Activated naive CD4-positive, alpha-beta T cell treated with anti-CD3 and anti-CD28 coated beads, Interleukin-2, amount 50 U/mL, for 72 hours (primary cell): ENCODE measurements around the gene DNAJC10. TPM values are rescaled to one million over a fixed set of nuclear protein-coding genes. Genes with fewer than 3 reads are reported as not detected.
A peak's percentile ranks its signal among the peaks of the same experiment; 100 is the strongest.
"Not testable (repeated sequence)": the region's sequence is repeated elsewhere in the genome, so short reads cannot be mapped to it uniquely, and the experiment has no call there.

Experiments
- ATAC-seq, 2 donors: fragments of 150-1000 bp; cut with Tn5 transposase; 2 replicates each; pipeline ENCODE4 v1.10.0; 2021; ENCODE audit warnings: mild to moderate bottlenecking in 2 of 2, moderate library complexity in 2 of 2
- DNase-seq, 2 donors: peaks; one replicate each; pipeline ENCODE4 v3.0.0; 2021 to 2022; ENCODE audit warnings: low spot score in 2 of 2
- H3K27ac Mint-ChIP-seq, 2 donors: one replicate each; pipeline ENCODE4 v1.8.0; 2022; ENCODE audit warnings: mild to moderate bottlenecking in 2 of 2, mixed read lengths in 2 of 2
- H3K36me3 Mint-ChIP-seq, 2 donors: one replicate each; pipeline ENCODE4 v1.8.0; 2022; ENCODE audit warnings: mixed read lengths in 2 of 2
- H3K9me3 Mint-ChIP-seq, 2 donors: one replicate each; pipeline ENCODE4 v1.8.0; 2022; ENCODE audit warnings: mixed read lengths in 2 of 2
- total RNA-seq, 2 donors: library from RNA; stranded (reverse); gene quantifications; one replicate each; pipeline ENCODE4 v1.2.3, GENCODE V29; 2022

DNAJC10 gene
- total RNA-seq, 2 donors from 2014 or later = 36.9 to 37.2 TPM

DNA sequence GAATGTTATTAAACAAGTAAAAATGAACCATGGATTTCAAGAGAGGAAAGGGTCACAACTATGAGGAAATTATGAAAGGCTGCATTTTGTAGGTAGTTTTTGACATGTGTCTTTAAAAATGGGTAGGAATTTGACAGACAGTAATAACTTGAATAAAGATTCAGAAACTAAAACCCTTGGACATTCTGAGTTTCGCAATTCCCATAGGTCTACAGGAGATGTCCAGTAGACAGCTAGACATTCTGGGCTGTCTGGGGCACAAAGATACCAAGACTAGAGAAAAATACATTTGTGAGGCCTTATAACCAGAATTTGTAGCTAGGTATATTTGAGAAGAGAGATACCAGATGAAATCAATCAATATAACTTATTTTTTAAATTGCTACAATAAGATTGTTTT, 42.3 kb downstream of the DNAJC10 start:
- no peak for ATAC-seq
- H3K27ac Mint-ChIP-seq = no peak overlapping the region
- peaks cover 0 to 23% of the 10 kb centered on the region in 2 donors for H3K36me3 Mint-ChIP-seq
- no peaks in the 10 kb centered on the region for H3K9me3 Mint-ChIP-seq
- DNase-seq = no peak

DNA sequence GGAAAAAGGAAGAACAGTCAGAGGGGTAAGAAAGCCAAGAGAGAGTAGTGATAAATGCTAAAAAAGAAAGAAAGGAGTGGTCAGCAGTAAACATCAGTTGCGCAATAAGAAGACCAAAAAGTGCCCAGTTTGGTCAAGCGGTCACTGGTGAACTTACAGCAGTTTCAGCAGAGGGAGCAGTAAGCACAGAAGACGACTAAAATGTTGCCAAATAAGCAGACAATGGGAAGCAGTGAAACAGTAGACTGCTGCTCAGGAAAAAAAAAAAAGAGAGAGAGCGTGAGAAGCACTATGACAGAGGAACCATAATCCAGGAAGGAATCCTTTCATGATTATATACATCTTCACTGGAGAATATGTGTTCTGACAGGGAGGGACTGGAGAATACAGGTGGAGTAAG, 45.8 kb downstream of the DNAJC10 start:
- peaks cover 0 to 50% of the 10 kb centered on the region in 2 donors for H3K36me3 Mint-ChIP-seq
- DNase-seq (no peak), ATAC-seq (no peak)
- peak overlapping the region in 1 of 2 donors; percentile 28 for H3K27ac Mint-ChIP-seq
- no peaks in the 10 kb centered on the region for H3K9me3 Mint-ChIP-seq

DNA sequence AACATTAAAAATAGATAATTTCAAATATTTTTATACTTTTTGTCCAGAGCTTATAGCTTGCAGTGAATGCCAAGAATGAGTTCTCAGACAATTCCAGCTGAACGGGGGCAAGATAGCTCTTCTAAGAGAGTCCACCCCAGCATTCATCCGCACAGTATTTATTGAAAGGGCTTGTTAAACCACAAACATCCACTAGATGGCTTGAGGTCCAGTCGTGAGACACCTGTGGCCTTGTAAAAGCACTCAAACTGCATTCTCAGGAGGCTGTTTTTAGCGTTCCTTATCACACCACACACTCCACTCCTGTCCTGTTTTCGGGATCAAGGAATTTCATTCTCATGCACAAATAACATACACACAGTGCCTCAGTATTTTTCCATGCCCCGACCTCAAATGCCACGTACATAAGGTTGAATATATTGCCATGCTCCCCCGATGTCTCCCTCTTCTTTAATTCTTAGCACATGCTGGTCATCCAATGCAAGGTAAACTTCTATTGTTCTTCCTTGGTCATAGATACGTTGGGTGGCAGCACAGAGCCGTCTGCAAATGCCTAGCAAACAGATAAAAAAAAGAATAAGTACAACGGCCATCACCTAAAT, 47.4 kb downstream of the DNAJC10 start:
- H3K36me3 Mint-ChIP-seq = peaks cover 15 to 58% of the 10 kb centered on the region in 2 donors
- no peak for DNase-seq

DNA sequence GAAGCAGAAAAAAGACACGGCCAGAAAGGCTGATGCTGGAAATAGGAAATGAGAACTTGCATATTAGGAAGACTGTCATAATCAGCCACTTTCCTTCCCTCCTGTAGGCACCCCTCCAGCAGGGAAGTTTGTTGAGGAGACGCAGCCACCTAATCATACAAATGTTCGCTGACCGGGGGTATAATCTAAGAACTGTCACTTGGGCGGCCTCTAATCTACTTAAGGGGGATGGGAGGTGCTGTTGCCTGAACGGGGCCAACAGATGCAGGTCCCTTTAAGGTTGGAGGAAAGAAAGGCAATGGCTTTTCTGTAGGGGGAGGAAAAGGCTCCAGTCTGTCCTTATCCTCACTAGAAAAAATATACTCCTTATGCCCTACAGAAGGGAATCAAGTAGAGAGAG, 50.6 kb downstream of the DNAJC10 start:
- H3K36me3 Mint-ChIP-seq = peaks cover 47 to 75% of the 10 kb centered on the region in 2 donors
- peaks cover 3 to 6% of the 10 kb centered on the region in 2 donors for H3K9me3 Mint-ChIP-seq
- DNase-seq = no peak
- ATAC-seq = no peak
- no peak overlapping the region for H3K27ac Mint-ChIP-seq

More for the DNA sequence above, 47.4 kb downstream of the DNAJC10 start:
- no peak for ATAC-seq
- no peak overlapping the region for H3K27ac Mint-ChIP-seq
- H3K9me3 Mint-ChIP-seq = no peaks in the 10 kb centered on the region

- peaks cover 10 to 13% of the 10 kb centered on the region in 2 donors for H3K9me3 Mint-ChIP-seq
- no peak for DNase-seq
- ATAC-seq = no peak
- H3K27ac Mint-ChIP-seq = no peak overlapping the region
- peaks cover 57 to 80% of the 10 kb centered on the region in 2 donors for H3K36me3 Mint-ChIP-seq
Observed at GRCh38 chr2:182767578-182767977, 51.5 kb downstream of the DNAJC10 start.

GRCh38 chr2:182768950-182769349, 52.9 kb downstream of the DNAJC10 start:
- not testable (repeated sequence) for DNase-seq, H3K27ac Mint-ChIP-seq, ATAC-seq
- H3K36me3 Mint-ChIP-seq = peaks cover 68 to 84% of the 10 kb centered on the region in 2 donors
- H3K9me3 Mint-ChIP-seq = peaks cover 10 to 13% of the 10 kb centered on the region in 2 donors

GRCh38 chr2:182779323-182779722, 63.3 kb downstream of the DNAJC10 start:
- DNase-seq (no peak), ATAC-seq (no peak)
- Mint-ChIP-seq H3K36me3 (peaks cover 6 to 19% of the 10 kb centered on the region in 2 donors), H3K9me3 (peaks cover 0 to 3% of the 10 kb centered on the region in 2 donors), H3K27ac (no peak overlapping the region)

- DNase-seq, H3K27ac Mint-ChIP-seq, ATAC-seq, H3K9me3 Mint-ChIP-seq: not testable (repeated sequence)
- H3K36me3 Mint-ChIP-seq = peaks cover 6 to 19% of the 10 kb centered on the region in 2 donors
Observed at GRCh38 chr2:182781099-182781498, 65.0 kb downstream of the DNAJC10 start.

GRCh38 chr2:182782686-182783085, 66.6 kb downstream of the DNAJC10 start:
- H3K27ac Mint-ChIP-seq, DNase-seq: not testable (repeated sequence)

GRCh38 chr2:182784058-182784706, 68.1 kb downstream of the DNAJC10 start:
- DNase-seq (no peak), ATAC-seq (no peak)
- H3K36me3 Mint-ChIP-seq = peaks cover 6 to 12% of the 10 kb centered on the region in 2 donors
- peaks cover 0 to 3% of the 10 kb centered on the region in 2 donors for H3K9me3 Mint-ChIP-seq
- H3K27ac Mint-ChIP-seq = no peak overlapping the region

More at GRCh38 chr2:182782686-182783085, 66.6 kb downstream of the DNAJC10 start:
- not testable (repeated sequence) for ATAC-seq, H3K9me3 Mint-ChIP-seq
- H3K36me3 Mint-ChIP-seq = peaks cover 6 to 19% of the 10 kb centered on the region in 2 donors

DNA sequence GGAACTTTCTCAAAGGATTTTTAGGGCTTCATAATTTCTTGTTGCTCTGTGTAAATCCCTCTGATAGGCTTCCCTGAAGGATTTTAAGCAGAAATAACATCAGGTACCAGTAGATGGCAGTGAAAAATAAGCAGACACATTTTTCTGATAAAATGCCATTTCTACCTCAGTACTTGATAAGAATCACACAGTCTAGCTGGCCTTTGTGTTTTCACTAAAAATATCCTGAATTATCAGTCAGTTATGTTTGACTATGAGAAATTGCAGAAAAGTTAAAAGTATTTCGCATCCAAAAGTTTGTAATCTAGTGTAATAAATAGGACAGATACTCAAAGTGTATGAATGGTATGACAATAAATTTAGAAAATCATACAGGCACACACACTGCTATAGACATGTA, 68.7 kb downstream of the DNAJC10 start:
- DNase-seq = no peak
- ATAC-seq = no peak
- H3K9me3 Mint-ChIP-seq = peaks cover 0 to 3% of the 10 kb centered on the region in 2 donors
- H3K27ac Mint-ChIP-seq = no peak overlapping the region
- H3K36me3 Mint-ChIP-seq = peaks cover 6 to 12% of the 10 kb centered on the region in 2 donors

- Mint-ChIP-seq H3K36me3 (no peaks in the 10 kb centered on the region), H3K27ac (no peak overlapping the region), H3K9me3 (no peaks in the 10 kb centered on the region)
- ATAC-seq (no peak), DNase-seq (no peak)
Observed at GRCh38 chr2:182792441-182792840, 76.4 kb downstream of the DNAJC10 start.

DNA sequence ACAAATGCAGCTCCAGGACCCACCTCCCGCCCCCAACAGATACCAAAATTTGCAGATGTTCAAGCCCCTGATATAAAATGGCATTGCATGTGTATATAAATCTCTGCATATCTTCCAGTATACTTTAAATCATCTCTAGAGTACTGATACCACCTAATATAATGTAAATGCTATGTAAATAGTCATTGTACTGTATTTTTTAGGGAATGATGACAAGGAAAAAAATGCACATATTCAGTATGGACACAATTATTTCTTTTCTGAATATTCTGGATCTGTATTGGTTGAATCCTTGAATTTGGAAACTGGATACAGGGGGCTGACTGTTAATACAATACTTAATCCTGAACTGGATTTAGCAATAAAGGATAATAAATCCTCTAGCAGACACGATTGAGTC, 82.7 kb downstream of the DNAJC10 start:
- no peaks in the 10 kb centered on the region for H3K9me3 Mint-ChIP-seq
- no peaks in the 10 kb centered on the region for H3K36me3 Mint-ChIP-seq
- DNase-seq (no peak), ATAC-seq (no peak)
- no peak overlapping the region for H3K27ac Mint-ChIP-seq

GRCh38 chr2:182804128-182804527, 88.1 kb downstream of the DNAJC10 start:
- no peak overlapping the region for H3K27ac Mint-ChIP-seq
- no peaks in the 10 kb centered on the region for H3K36me3 Mint-ChIP-seq
- no peaks in the 10 kb centered on the region for H3K9me3 Mint-ChIP-seq
- DNase-seq (no peak), ATAC-seq (no peak)

- no peaks in the 10 kb centered on the region for H3K36me3 Mint-ChIP-seq
- DNase-seq (no peak), ATAC-seq (no peak)
- no peaks in the 10 kb centered on the region for H3K9me3 Mint-ChIP-seq
- H3K27ac Mint-ChIP-seq = no peak overlapping the region
Observed at GRCh38 chr2:182807319-182807718, 91.3 kb downstream of the DNAJC10 start.

- DNase-seq = no peak
- Mint-ChIP-seq H3K36me3 (no peaks in the 10 kb centered on the region), H3K27ac (no peak overlapping the region), H3K9me3 (no peaks in the 10 kb centered on the region)
- ATAC-seq = no peak
Observed at GRCh38 chr2:182810087-182810486, 94.0 kb downstream of the DNAJC10 start.

- DNase-seq (no peak), ATAC-seq (no peak)
- Mint-ChIP-seq H3K36me3 (no peaks in the 10 kb centered on the region), H3K9me3 (no peaks in the 10 kb centered on the region), H3K27ac (no peak overlapping the region)
Observed at GRCh38 chr2:182814380-182814779, 98.3 kb downstream of the DNAJC10 start.

DNA sequence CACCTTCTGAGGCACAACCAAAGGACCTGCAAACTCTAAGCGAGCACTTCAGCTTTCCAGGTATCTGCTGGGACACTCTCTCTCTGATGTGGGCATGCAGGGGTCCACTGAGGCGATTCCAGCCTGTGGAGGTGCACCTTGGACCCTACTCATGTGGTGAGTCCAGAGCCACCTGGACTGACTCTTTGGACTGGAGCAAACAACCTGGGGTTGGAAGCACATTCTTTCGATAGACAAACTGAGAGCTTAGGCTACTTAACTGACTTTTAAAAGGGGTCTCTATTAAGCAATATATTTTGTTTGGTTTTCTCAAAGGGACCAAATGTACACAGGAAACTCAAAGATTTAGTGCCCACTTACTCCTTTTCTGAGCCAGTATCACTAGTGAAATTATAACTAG, 98.7 kb downstream of the DNAJC10 start:
- Mint-ChIP-seq H3K36me3 (no peaks in the 10 kb centered on the region), H3K9me3 (no peaks in the 10 kb centered on the region), H3K27ac (no peak overlapping the region)
- no peak for ATAC-seq
- no peak for DNase-seq
